ENCODE results near the gene SDK1. TPM values are rescaled to one million over a fixed set of nuclear protein-coding genes. Genes with fewer than 3 reads are reported as not detected.

The SDK1 gene
- total and polyA plus RNA-seq, 10 of the 15 experiments (the other 5 are each of a cell fraction or from before 2014, with no cell fraction given): 0.14 to 0.33 TPM; not detected in 8

DNA sequence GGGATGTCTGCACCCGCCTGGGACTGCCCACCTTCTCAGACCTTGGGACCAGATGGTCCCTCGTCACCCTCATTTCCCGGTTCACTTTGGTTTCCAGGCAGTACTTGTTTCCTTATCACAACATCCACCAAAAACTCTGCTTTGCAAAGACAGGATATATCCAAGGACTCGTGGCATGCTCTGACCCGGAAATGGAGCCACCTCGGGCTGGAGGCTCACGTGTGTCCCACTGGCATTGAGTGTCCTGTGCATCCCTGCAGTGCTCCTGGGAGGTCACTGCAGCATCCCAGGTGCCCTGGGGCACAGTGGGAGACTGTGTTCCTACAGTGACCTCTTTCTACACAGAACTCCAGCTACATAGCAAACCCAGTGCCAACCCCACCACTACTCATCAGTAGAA, 769.2 kb downstream of the SDK1 start:
- Histone ChIP-seq H3K27ac (ENCODE audit: control insufficient read depth, insufficient read depth) (no peak overlapping the region), H3K4me3 (no peak overlapping the region), H3K79me2 (ENCODE audit: control insufficient read depth, insufficient read depth, low read length) (no peaks in the 10 kb centered on the region), H3K9me3 (replicated peaks; ENCODE audit: control insufficient read depth, insufficient read depth, low read length) (no peaks in the 10 kb centered on the region; the same call in 2 of the 3 replicates), H3K27me3 (replicated peaks in 1 of 2; ENCODE audit: control insufficient read depth in 2 of 2, insufficient read depth in 2 of 2, low read length in 1 of 2) (no peaks in the 10 kb centered on the region), H4K20me1 (ENCODE audit: control insufficient read depth, insufficient read depth) (no peaks in the 10 kb centered on the region), H3K4me1 (ENCODE audit: control insufficient read depth, insufficient read depth, low read length) (no peaks in the 10 kb centered on the region), H2AFZ (ENCODE audit: control insufficient read depth, low read depth, low read length) (no peak overlapping the region), H3K36me3 (ENCODE audit: control insufficient read depth in 2 of 2, insufficient read depth in 2 of 2, low read length in 1 of 2) (no peaks in the 10 kb centered on the region), H3K9ac (ENCODE audit: control insufficient read depth, insufficient read depth, low read length) (no peak overlapping the region), H3K4me2 (ENCODE audit: control insufficient read depth, insufficient read depth) (no peak overlapping the region)
- ChIA-PET POLR2A (no interaction called here), SMC1A (ENCODE audit: uncharacterized antibody, unreplicated experiment) (no interaction called here), CTCF (no interaction called here), RAD21 (ENCODE audit: unreplicated experiment) (no interaction called here)
- in situ Hi-C loops (cut with MboI) (no loop called here), intact Hi-C loops (cut with micrococcal nuclease; ENCODE audit: unreplicated experiment) (no loop called here)
- ATAC-seq (no peak), DNase-seq (ENCODE audit: low read depth, low spot score) (no peak), FAIRE-seq (no peak)
- BruUV-seq (replicated peaks): no TSS peak
- TF ChIP-seq, protein P1, sequence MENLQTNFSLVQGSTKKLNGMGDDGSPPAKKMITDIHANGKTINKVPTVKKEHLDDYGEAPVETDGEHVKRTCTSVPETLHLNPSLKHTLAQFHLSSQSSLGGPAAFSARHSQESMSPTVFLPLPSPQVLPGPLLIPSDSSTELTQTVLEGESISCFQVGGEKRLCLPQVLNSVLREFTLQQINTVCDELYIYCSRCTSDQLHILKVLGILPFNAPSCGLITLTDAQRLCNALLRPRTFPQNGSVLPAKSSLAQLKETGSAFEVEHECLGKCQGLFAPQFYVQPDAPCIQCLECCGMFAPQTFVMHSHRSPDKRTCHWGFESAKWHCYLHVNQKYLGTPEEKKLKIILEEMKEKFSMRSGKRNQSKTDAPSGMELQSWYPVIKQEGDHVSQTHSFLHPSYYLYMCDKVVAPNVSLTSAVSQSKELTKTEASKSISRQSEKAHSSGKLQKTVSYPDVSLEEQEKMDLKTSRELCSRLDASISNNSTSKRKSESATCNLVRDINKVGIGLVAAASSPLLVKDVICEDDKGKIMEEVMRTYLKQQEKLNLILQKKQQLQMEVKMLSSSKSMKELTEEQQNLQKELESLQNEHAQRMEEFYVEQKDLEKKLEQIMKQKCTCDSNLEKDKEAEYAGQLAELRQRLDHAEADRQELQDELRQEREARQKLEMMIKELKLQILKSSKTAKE (IDR thresholded peaks at IDR 0.05; ENCODE audit: low read depth, poor library complexity, severe bottlenecking): no peak
- TF ChIP-seq ZNF384 (IDR thresholded peaks at IDR 0.05; ENCODE audit: borderline replicate concordance, low read depth, low read length): no peak
- TF ChIP-seq CHD4 (IDR thresholded peaks at IDR 0.05): no peak
- TF ChIP-seq TBL1XR1 (IDR thresholded peaks at IDR 0.05; ENCODE audit: low read depth, low read length): no peak
- TF ChIP-seq ZNF274 (IDR thresholded peaks at IDR 0.05; ENCODE audit: insufficient read depth, insufficient read length): no peak
- no peak for TF ChIP-seq NR2C1 (IDR thresholded peaks at IDR 0.05)
- no peak for TF ChIP-seq ATF7 (IDR thresholded peaks at IDR 0.05; ENCODE audit: low read depth)
- TF ChIP-seq PML (IDR thresholded peaks at IDR 0.05; ENCODE audit: low read length): no peak
- no peak for TF ChIP-seq EZH2 (IDR thresholded peaks at IDR 0.05; ENCODE audit: borderline replicate concordance, control insufficient read depth, low read depth, low read length)
- TF ChIP-seq SUPT20H (IDR thresholded peaks at IDR 0.05; ENCODE audit: borderline replicate concordance, control insufficient read depth, low read depth, low read length): no peak
- TF ChIP-seq RELA (IDR thresholded peaks at IDR 0.05; ENCODE audit: borderline replicate concordance, partially characterized antibody): no peak
- TF ChIP-seq ZBED1 (IDR thresholded peaks at IDR 0.05; ENCODE audit: borderline replicate concordance): no peak
- TF ChIP-seq KDM1A (IDR thresholded peaks at IDR 0.05; ENCODE audit: borderline replicate concordance): no peak
- TF ChIP-seq ZNF622 (IDR thresholded peaks at IDR 0.05): no peak
- TF ChIP-seq SMC3 (IDR thresholded peaks at IDR 0.05; ENCODE audit: borderline replicate concordance, low read length): no peak
- TF ChIP-seq HDAC2 (IDR thresholded peaks at IDR 0.05): no peak
- 20% methylated on average over 7 of the region's 7 CpGs for WGBS (ENCODE audit: insufficient coverage, insufficient replicate concordance, low lambda C conversion rate, missing lambda C conversion rate)

All from GM12878 (cell line).